Activated CD4-positive, alpha-beta memory T cell treated with anti-CD3 and anti-CD28 coated beads for 36 hours (primary cell): ENCODE measurements around the gene KLHDC10. TPM values are rescaled to one million over a fixed set of nuclear protein-coding genes. Genes with fewer than 3 reads are reported as not detected.
"Not testable (repeated sequence)": the region's sequence is repeated elsewhere in the genome, so short reads cannot be mapped to it uniquely, and the experiment has no call there.

Source experiments
- CTCF ChIA-PET: fragments of 350-600 bp; sonication (Branson Sonifier 250); formaldehyde crosslinking; loops from one replicate; lab custom pipeline; 2021; ENCODE audit warnings: antibody characterized with exemption, inconsistent platforms; lab: Charles Lee
- POLR2A ChIA-PET: fragments of 350-600 bp; sonication (Branson Sonifier 250); formaldehyde crosslinking; loops from one replicate; lab custom pipeline; 2021; ENCODE audit warnings: antibody characterized with exemption; lab: Charles Lee
- DNase-seq: peaks from one replicate; pipeline ENCODE4 v3.0.0-alpha.2; 2020
- H3K27ac Mint-ChIP-seq: one replicate; pipeline ENCODE4 v1.8.0; 2021; ENCODE audit warnings: mixed read lengths
- H3K27me3 Mint-ChIP-seq: one replicate; pipeline ENCODE4 v1.8.0; 2021; ENCODE audit warnings: mixed read lengths
- H3K36me3 Mint-ChIP-seq: one replicate; pipeline ENCODE4 v1.8.0; 2021; ENCODE audit warnings: mixed read lengths
- H3K4me1 Mint-ChIP-seq: one replicate; pipeline ENCODE4 v1.8.0; 2021; ENCODE audit warnings: low read depth, mixed read lengths
- H3K4me3 Mint-ChIP-seq: one replicate; pipeline ENCODE4 v1.8.0; 2021; ENCODE audit warnings: mild to moderate bottlenecking, mixed read lengths
- H3K9me3 Mint-ChIP-seq: one replicate; pipeline ENCODE4 v1.8.0; 2021; ENCODE audit warnings: mixed read lengths
- intact Hi-C: fragments of 100-400 bp; cut with micrococcal nuclease; formaldehyde crosslinking; loops from one replicate; pipeline ENCODE4 v1.15.1; 2023
- total RNA-seq, 2 experiments: library from RNA; stranded (reverse); gene quantifications; one replicate each; pipeline ENCODE4 v1.2.3, GENCODE V29; 2021

The KLHDC10 gene
- total RNA-seq, 2 experiments from 2014 or later: 16.4 to 16.8 TPM

- Mint-ChIP-seq H3K4me1 (peaks cover 18% of the 10 kb centered on the region), H3K4me3 (no peak overlapping the region), H3K27me3 (no peaks in the 10 kb centered on the region), H3K36me3 (peaks cover 4% of the 10 kb centered on the region), H3K9me3 (no peaks in the 10 kb centered on the region), H3K27ac (no peak overlapping the region)
- ChIA-PET POLR2A (no interaction called here), CTCF (interaction anchor here (0.6 to 1.8 kb wide), 9 partner anchors 8 to 193 kb away, joined by 3 to 11 read pairs (median 4); partner anchors contain the start of gene KLHDC10)
- DNase-seq: no peak
- intact Hi-C loops: no loop called here
These were observed 13.9 kb downstream of the KLHDC10 start for GRCh38 chr7:130084037-130084875.

- POLR2A ChIA-PET, H3K27ac Mint-ChIP-seq, H3K9me3 Mint-ChIP-seq, H3K4me3 Mint-ChIP-seq, DNase-seq, intact Hi-C loops, H3K36me3 Mint-ChIP-seq, H3K27me3 Mint-ChIP-seq: not testable (repeated sequence)
- CTCF ChIA-PET: interaction anchor here (0.6 to 1.8 kb wide), 2 partner anchors 9 to 10 kb away, joined by 3 to 11 read pairs; no protein-coding TSS in a partner anchor
- peaks cover 11% of the 10 kb centered on the region for H3K4me1 Mint-ChIP-seq
These were observed 14.9 kb downstream of the KLHDC10 start for GRCh38 chr7:130085235-130085634.

GRCh38 chr7:130086938-130087337 lies 16.6 kb downstream of the KLHDC10 start:
- DNase-seq: no peak
- peaks cover 25% of the 10 kb centered on the region for H3K4me1 Mint-ChIP-seq
- POLR2A ChIA-PET: interaction anchor here (0.7 kb wide), 2 partner anchors 13 to 100 kb away, joined by 4 to 5 read pairs; no protein-coding TSS in a partner anchor
- peaks cover 4% of the 10 kb centered on the region for H3K36me3 Mint-ChIP-seq
- H3K4me3 Mint-ChIP-seq: no peak overlapping the region
- H3K27me3 Mint-ChIP-seq: no peaks in the 10 kb centered on the region
- CTCF ChIA-PET: interaction anchor here (0.8 to 2.1 kb wide), 2 partner anchors 15 to 24 kb away, joined by 3 to 10 read pairs; no protein-coding TSS in a partner anchor
- intact Hi-C loops: no loop called here
- no peaks in the 10 kb centered on the region for H3K9me3 Mint-ChIP-seq
- H3K27ac Mint-ChIP-seq: no peak overlapping the region

- Mint-ChIP-seq H3K36me3 (peaks cover 4% of the 10 kb centered on the region), H3K4me1 (peaks cover 29% of the 10 kb centered on the region), H3K27me3 (no peaks in the 10 kb centered on the region), H3K9me3 (no peaks in the 10 kb centered on the region), H3K27ac (no peak overlapping the region), H3K4me3 (no peak overlapping the region)
- intact Hi-C loops: no loop called here
- ChIA-PET CTCF (interaction anchor here (0.8 to 2.1 kb wide), 2 partner anchors 15 to 25 kb away, joined by 3 to 10 read pairs; no protein-coding TSS in a partner anchor), POLR2A (interaction anchor here (0.7 kb wide), 2 partner anchors 13 to 100 kb away, joined by 4 to 5 read pairs; no protein-coding TSS in a partner anchor)
- no peak for DNase-seq
These were observed 17.0 kb downstream of the KLHDC10 start for GRCh38 chr7:130087364-130087763.

GRCh38 chr7:130090745-130091532 lies 20.6 kb downstream of the KLHDC10 start:
- Mint-ChIP-seq H3K4me1 (peaks cover 29% of the 10 kb centered on the region), H3K27me3 (no peaks in the 10 kb centered on the region), H3K9me3 (no peaks in the 10 kb centered on the region), H3K27ac (peak overlapping the region; percentile 45), H3K4me3 (no peak overlapping the region), H3K36me3 (no peaks in the 10 kb centered on the region)
- ChIA-PET CTCF (interaction anchor here (2.0 kb wide), 1 partner anchor 19 kb away, joined by 6 read pairs; no protein-coding TSS in a partner anchor), POLR2A (no interaction called here)
- intact Hi-C loops: loop anchor here (1.0 kb wide), 1 partner anchor 89 kb away; no protein-coding TSS in a partner anchor
- DNase-seq: peak; percentile 52

GRCh38 chr7:130091999-130092398 lies 21.7 kb downstream of the KLHDC10 start:
- POLR2A ChIA-PET: no interaction called here
- no peak overlapping the region for H3K4me3 Mint-ChIP-seq
- no peak overlapping the region for H3K27ac Mint-ChIP-seq
- CTCF ChIA-PET: no interaction called here
- H3K9me3 Mint-ChIP-seq: no peaks in the 10 kb centered on the region
- intact Hi-C loops: loop anchor here (1.0 kb wide), 1 partner anchor 88 kb away; no protein-coding TSS in a partner anchor
- DNase-seq: no peak
- peaks cover 29% of the 10 kb centered on the region for H3K4me1 Mint-ChIP-seq
- no peaks in the 10 kb centered on the region for H3K36me3 Mint-ChIP-seq
- H3K27me3 Mint-ChIP-seq: no peaks in the 10 kb centered on the region

GRCh38 chr7:130092598-130092997 lies 22.3 kb downstream of the KLHDC10 start:
- Mint-ChIP-seq H3K36me3 (no peaks in the 10 kb centered on the region), H3K27me3 (no peaks in the 10 kb centered on the region), H3K4me1 (peaks cover 23% of the 10 kb centered on the region), H3K27ac (no peak overlapping the region), H3K4me3 (no peak overlapping the region), H3K9me3 (no peaks in the 10 kb centered on the region)
- POLR2A ChIA-PET: no interaction called here
- intact Hi-C loops: no loop called here
- CTCF ChIA-PET: no interaction called here
- no peak for DNase-seq

- ChIA-PET POLR2A (no interaction called here), CTCF (interaction anchor here (3.1 kb wide), 1 partner anchor 11 kb away, joined by 11 read pairs; no protein-coding TSS in a partner anchor)
- intact Hi-C loops: no loop called here
- H3K27ac Mint-ChIP-seq: no peak overlapping the region
- no peak for DNase-seq
- H3K27me3 Mint-ChIP-seq: no peaks in the 10 kb centered on the region
- no peaks in the 10 kb centered on the region for H3K36me3 Mint-ChIP-seq
- H3K9me3 Mint-ChIP-seq: no peaks in the 10 kb centered on the region
- no peak overlapping the region for H3K4me3 Mint-ChIP-seq
- peaks cover 17% of the 10 kb centered on the region for H3K4me1 Mint-ChIP-seq
These were observed 25.5 kb downstream of the KLHDC10 start for GRCh38 chr7:130095812-130096211.

GRCh38 chr7:130096243-130096827 lies 26.0 kb downstream of the KLHDC10 start:
- Mint-ChIP-seq H3K36me3 (no peaks in the 10 kb centered on the region), H3K27me3 (no peaks in the 10 kb centered on the region), H3K27ac (no peak overlapping the region), H3K4me3 (no peak overlapping the region), H3K4me1 (peaks cover 12% of the 10 kb centered on the region), H3K9me3 (no peaks in the 10 kb centered on the region)
- ChIA-PET POLR2A (no interaction called here), CTCF (interaction anchor here (3.1 kb wide), 1 partner anchor 12 kb away, joined by 11 read pairs; no protein-coding TSS in a partner anchor)
- intact Hi-C loops: no loop called here
- no peak for DNase-seq

- ChIA-PET CTCF (no interaction called here), POLR2A (no interaction called here)
- Mint-ChIP-seq H3K9me3 (no peaks in the 10 kb centered on the region), H3K4me3 (no peak overlapping the region), H3K36me3 (no peaks in the 10 kb centered on the region), H3K27ac (no peak overlapping the region), H3K27me3 (no peaks in the 10 kb centered on the region), H3K4me1 (no peaks in the 10 kb centered on the region)
- intact Hi-C loops: no loop called here
- no peak for DNase-seq
These were observed 29.0 kb downstream of the KLHDC10 start for GRCh38 chr7:130099331-130099730.

- POLR2A ChIA-PET: no interaction called here
- intact Hi-C loops: no loop called here
These were observed 32.3 kb downstream of the KLHDC10 start for GRCh38 chr7:130102588-130102987.

More at GRCh38 chr7:130102588-130102987, 32.3 kb downstream of the KLHDC10 start:
- no peak for DNase-seq
- no peak overlapping the region for H3K4me3 Mint-ChIP-seq
- H3K27me3 Mint-ChIP-seq: no peaks in the 10 kb centered on the region
- H3K36me3 Mint-ChIP-seq: no peaks in the 10 kb centered on the region
- CTCF ChIA-PET: no interaction called here
- H3K27ac Mint-ChIP-seq: no peak overlapping the region
- H3K9me3 Mint-ChIP-seq: no peaks in the 10 kb centered on the region
- H3K4me1 Mint-ChIP-seq: no peaks in the 10 kb centered on the region
